Spinal cord (tissue), 10 donors: ENCODE results near the gene REC114. TPM values are rescaled to one million over a fixed set of nuclear protein-coding genes. Genes with fewer than 3 reads are reported as not detected.

Source experiments
- DNase-seq, 6 donors: peaks; one replicate each; pipeline versions ENCODE4 v3.0.0 to v3.0.0-alpha.2; 2013 to 2015; ENCODE audit warnings: low spot score in 6 of 6, low read depth in 4 of 6
- H3K27ac ChIP-seq: one replicate; pipeline ENCODE4 v1.5.1; 2013; ENCODE audit warnings: low read depth, low read length, control low read depth
- H3K27me3 ChIP-seq: one replicate; pipeline ENCODE4 v1.6.1; 2013; ENCODE audit warnings: low read length; ENCODE audit not compliant: control insufficient read depth, insufficient read depth
- H3K36me3 ChIP-seq: one replicate; pipeline ENCODE4 v1.6.1; 2013; ENCODE audit warnings: low read length; ENCODE audit not compliant: control insufficient read depth, insufficient read depth
- H3K4me1 ChIP-seq: one replicate; pipeline ENCODE4 v1.6.1; 2013; ENCODE audit warnings: low read length; ENCODE audit not compliant: control insufficient read depth, insufficient read depth
- H3K4me3 ChIP-seq: one replicate; pipeline ENCODE4 v1.5.1; 2013; ENCODE audit warnings: low read depth, low read length, control low read depth
- H3K9me3 ChIP-seq: one replicate; pipeline ENCODE4 v1.6.1; 2013; ENCODE audit warnings: low read length; ENCODE audit not compliant: control insufficient read depth, insufficient read depth
- WGBS: methylation state at CpG from one replicate; pipeline ENCODE4 v1.1.5; 2013; ENCODE audit warnings: missing lambda C conversion rate; ENCODE audit not compliant: insufficient coverage; 5-methylcytosine and 5-hydroxymethylcytosine counted together
- polyA plus RNA-seq, 2 donors: library from polyadenylated mRNA; unstranded; fragments of 120-200 nt; gene quantifications; one replicate each; pipeline ENCODE4 v1.2.1, GENCODE V29; 2013; ENCODE audit not compliant: insufficient read length in 2 of 2
- total RNA-seq, 2 donors: library from RNA; depleted of rRNA in 1 of 2; stranded (reverse); fragments of 120-200 nt in 1 of 2; fragments of >200 nt in 1 of 2; gene quantifications; one replicate each; pipeline versions ENCODE4 v1.2.3 to v1.2.4, GENCODE V29; 2013 to 2014
- donor health status: healthy.

The REC114 gene
- total and polyA plus RNA-seq, 4 donors = not detected

GRCh38 chr15:73515527-73515926, 72.6 kb downstream of the REC114 start:
- Histone ChIP-seq H3K27ac (no peak overlapping the region), H3K9me3 (no peaks in the 10 kb centered on the region), H3K4me3 (no peak overlapping the region), H3K36me3 (no peaks in the 10 kb centered on the region), H3K27me3 (no peaks in the 10 kb centered on the region), H3K4me1 (no peaks in the 10 kb centered on the region)
- DNase-seq = peak in 1 of 6 donors; percentile 13
- no CpG with 5 or more reads among the region's 1 CpG for WGBS

- no CpG with 5 or more reads among the region's 2 CpGs for WGBS
- DNase-seq = no peak
Observed at GRCh38 chr15:73517566-73517965, 74.6 kb downstream of the REC114 start.

GRCh38 chr15:73518180-73518862, 75.4 kb downstream of the REC114 start:
- no peaks in the 10 kb centered on the region for H3K36me3 ChIP-seq
- no peak overlapping the region for H3K27ac ChIP-seq
- H3K4me3 ChIP-seq = no peak overlapping the region
- H3K27me3 ChIP-seq = no peaks in the 10 kb centered on the region
- H3K9me3 ChIP-seq = no peaks in the 10 kb centered on the region
- peak in 2 of 6 donors; percentile 10 to 20 for DNase-seq
- H3K4me1 ChIP-seq = no peaks in the 10 kb centered on the region
- WGBS = 0% methylated on average over 1 of the region's 3 CpGs

More at GRCh38 chr15:73517566-73517965, 74.6 kb downstream of the REC114 start:
- H3K27me3 ChIP-seq = no peaks in the 10 kb centered on the region
- no peak overlapping the region for H3K4me3 ChIP-seq
- no peak overlapping the region for H3K27ac ChIP-seq
- H3K4me1 ChIP-seq = no peaks in the 10 kb centered on the region
- H3K9me3 ChIP-seq = no peaks in the 10 kb centered on the region
- no peaks in the 10 kb centered on the region for H3K36me3 ChIP-seq

- peak in 2 of 6 donors; percentile 0 to 5 for DNase-seq
- H3K9me3 ChIP-seq = no peaks in the 10 kb centered on the region
- no peak overlapping the region for H3K27ac ChIP-seq
- no peaks in the 10 kb centered on the region for H3K27me3 ChIP-seq
- no peaks in the 10 kb centered on the region for H3K36me3 ChIP-seq
- no peaks in the 10 kb centered on the region for H3K4me1 ChIP-seq
- 67% methylated on average over 1 of the region's 5 CpGs for WGBS
- H3K4me3 ChIP-seq = no peak overlapping the region
Observed at GRCh38 chr15:73518876-73519733, 76.1 kb downstream of the REC114 start.

GRCh38 chr15:73522011-73522410, 79.0 kb downstream of the REC114 start:
- no CpG with 5 or more reads among the region's 1 CpG for WGBS
- H3K27ac ChIP-seq = no peak overlapping the region

GRCh38 chr15:73524919-73525318, 82.0 kb downstream of the REC114 start:
- H3K4me3 ChIP-seq = no peak overlapping the region
- no peak overlapping the region for H3K27ac ChIP-seq
- H3K4me1 ChIP-seq = no peaks in the 10 kb centered on the region
- H3K27me3 ChIP-seq = no peaks in the 10 kb centered on the region
- WGBS = no CpG with 5 or more reads among the region's 1 CpG
- no peak for DNase-seq
- no peaks in the 10 kb centered on the region for H3K36me3 ChIP-seq
- no peaks in the 10 kb centered on the region for H3K9me3 ChIP-seq

More at GRCh38 chr15:73522011-73522410, 79.0 kb downstream of the REC114 start:
- no peak for DNase-seq
- H3K4me1 ChIP-seq = no peaks in the 10 kb centered on the region
- H3K27me3 ChIP-seq = no peaks in the 10 kb centered on the region
- no peak overlapping the region for H3K4me3 ChIP-seq
- no peaks in the 10 kb centered on the region for H3K36me3 ChIP-seq
- no peaks in the 10 kb centered on the region for H3K9me3 ChIP-seq

GRCh38 chr15:73527598-73527997, 84.6 kb downstream of the REC114 start:
- no peak for DNase-seq
- 85% methylated on average over 2 of the region's 2 CpGs for WGBS
- Histone ChIP-seq H3K9me3 (no peaks in the 10 kb centered on the region), H3K36me3 (no peaks in the 10 kb centered on the region), H3K4me1 (no peaks in the 10 kb centered on the region), H3K27me3 (no peaks in the 10 kb centered on the region), H3K4me3 (no peak overlapping the region), H3K27ac (no peak overlapping the region)

- no peaks in the 10 kb centered on the region for H3K36me3 ChIP-seq
- H3K27me3 ChIP-seq = no peaks in the 10 kb centered on the region
- H3K9me3 ChIP-seq = no peaks in the 10 kb centered on the region
- no peak overlapping the region for H3K4me3 ChIP-seq
- no peak overlapping the region for H3K27ac ChIP-seq
- no peaks in the 10 kb centered on the region for H3K4me1 ChIP-seq
- 100% methylated on average over 1 of the region's 3 CpGs for WGBS
- DNase-seq = no peak
Observed at GRCh38 chr15:73530649-73531048, 87.7 kb downstream of the REC114 start.

- Histone ChIP-seq H3K4me1 (no peaks in the 10 kb centered on the region), H3K36me3 (no peaks in the 10 kb centered on the region), H3K27ac (no peak overlapping the region), H3K27me3 (no peaks in the 10 kb centered on the region), H3K4me3 (no peak overlapping the region), H3K9me3 (no peaks in the 10 kb centered on the region)
- no peak for DNase-seq
- no CpG with 5 or more reads among the region's 2 CpGs for WGBS
Observed at GRCh38 chr15:73538123-73538522, 95.2 kb downstream of the REC114 start.
